Activated CD8-positive, alpha-beta T cell treated with anti-CD3 and anti-CD28 coated beads for 36 hours (primary cell): ENCODE results near the gene CDS2. TPM values are rescaled to one million over a fixed set of nuclear protein-coding genes. Genes with fewer than 3 reads are reported as not detected.

Source experiments
- total RNA-seq, 2 experiments: library from RNA; stranded (reverse); gene quantifications; one replicate each; pipeline ENCODE4 v1.2.3, GENCODE V29; 2021

Gene CDS2
- total RNA-seq, 2 experiments from 2014 or later = 30.2 to 34.7 TPM

Other genes starting within 250 kb of the CDS2 start
- gene SLC23A2, start 125.5 kb upstream of the CDS2 start, total RNA-seq = 10 to 100 TPM; 16.0 to 16.2 TPM
- gene TMEM230, start 13.9 kb upstream of the CDS2 start, total RNA-seq = 10 to 100 TPM; 66.8 to 76.3 TPM
- 100 to 1,000 TPM; 600 to 627 TPM for gene PCNA, start 7.0 kb upstream of the CDS2 start, total RNA-seq
- gene PROKR2, start 189.9 kb downstream of the CDS2 start, total RNA-seq = not detected